GM23248 (cell line): ENCODE data around the gene VPS13D. TPM values are rescaled to one million over a fixed set of nuclear protein-coding genes. Genes with fewer than 3 reads are reported as not detected.

Experiments
- DNase-seq: peaks from one replicate; pipeline ENCODE4 v3.0.0-alpha.2; 2015
- H2AFZ ChIP-seq: fragments of 200-600 bp; sonication (generic); 2 replicates; pipeline ENCODE4 v1.6.1; 2016; ENCODE audit warnings: antibody characterized with exemption
- H3F3A ChIP-seq: fragments of 200-600 bp; sonication (generic); 2 replicates; pipeline ENCODE4 v1.6.1; 2016; ENCODE audit warnings: mild to moderate bottlenecking, antibody characterized with exemption, mixed run types; ENCODE audit not compliant: insufficient read depth
- H3K27ac ChIP-seq: fragments of 200-600 bp; sonication (generic); 2 replicates; pipeline ENCODE4 v1.5.1; 2016; ENCODE audit warnings: mild to moderate bottlenecking
- H3K27me3 ChIP-seq: fragments of 200-600 bp; sonication (generic); replicated peaks from 2 replicates; pipeline ENCODE4 v1.6.1; 2016; ENCODE audit warnings: mild to moderate bottlenecking; ENCODE audit not compliant: insufficient read depth
- H3K36me3 ChIP-seq: fragments of 200-600 bp; sonication (generic); 2 replicates; pipeline ENCODE4 v1.6.1; 2016; ENCODE audit warnings: low read depth, mild to moderate bottlenecking
- H3K4me1 ChIP-seq: fragments of 200-600 bp; sonication (generic); 2 replicates; pipeline ENCODE4 v1.6.1; 2016; ENCODE audit warnings: mild to moderate bottlenecking; ENCODE audit not compliant: insufficient read depth
- H3K4me2 ChIP-seq: fragments of 200-600 bp; sonication (generic); one replicate; pipeline ENCODE4 v1.6.1; 2016; ENCODE audit warnings: mild to moderate bottlenecking; ENCODE audit not compliant: unreplicated experiment
- H3K4me3 ChIP-seq: fragments of 200-600 bp; sonication (generic); 2 replicates; pipeline ENCODE4 v1.5.1; 2016; ENCODE audit warnings: mild to moderate bottlenecking
- H3K79me2 ChIP-seq: fragments of 200-600 bp; sonication (generic); 2 replicates; pipeline ENCODE4 v1.6.1; 2016; ENCODE audit warnings: mild to moderate bottlenecking; ENCODE audit not compliant: insufficient read depth
- H3K9ac ChIP-seq: fragments of 200-600 bp; sonication (generic); 2 replicates; pipeline ENCODE4 v1.6.1; 2016; ENCODE audit warnings: mild to moderate bottlenecking
- H3K9me2 ChIP-seq: fragments of 200-600 bp; sonication (generic); 2 replicates; pipeline ENCODE4 v1.6.1; 2016; ENCODE audit warnings: mixed run types, mild to moderate bottlenecking, moderate library complexity; ENCODE audit not compliant: insufficient read depth
- H3K9me3 ChIP-seq: fragments of 200-600 bp; sonication (generic); one replicate; pipeline ENCODE4 v1.6.1; 2017; ENCODE audit warnings: low read depth
- H4K20me1 ChIP-seq: fragments of 200-600 bp; sonication (generic); 2 replicates; pipeline ENCODE4 v1.6.0; 2016; ENCODE audit not compliant: insufficient read depth
- EZH2 ChIP-seq: fragments of 200-600 bp; sonication (generic); IDR thresholded peaks from 2 replicates; pipeline ENCODE4 v1.6.1; 2018; ENCODE audit warnings: antibody characterized with exemption, mild to moderate bottlenecking; ENCODE audit not compliant: insufficient read depth, poor library complexity, severe bottlenecking
- EZH2phosphoT487 ChIP-seq: fragments of 200-600 bp; sonication (generic); IDR thresholded peaks from 2 replicates; pipeline ENCODE4 v1.6.1; 2018; ENCODE audit warnings: antibody characterized with exemption, moderate library complexity, mild to moderate bottlenecking, low read depth; ENCODE audit not compliant: insufficient read depth
- WGBS, 2 experiments: methylation state at CpG; one replicate each; pipeline ENCODE4 v1.1.6; 2015 to 2017; ENCODE audit warnings: low lambda C conversion rate in 2 of 2, low coverage in 1 of 2; ENCODE audit errors: missing lambda C conversion rate in 2 of 2; 5-methylcytosine and 5-hydroxymethylcytosine counted together
- in situ Hi-C: fragments of 300-500 bp; cut with MboI; formaldehyde crosslinking; loops from 2 replicates; pipeline ENCODE4 v1.15.0; 2020
- polyA plus RNA-seq: library from polyadenylated mRNA; unstranded; fragments of >200 nt; fragmentation: Nextera tagmentation; extraction: Ambion mirVana; gene quantifications from 2 replicates; pipeline ENCODE4 v1.2.1, GENCODE V29; 2016
- total RNA-seq: library from RNA; depleted of rRNA; stranded (reverse); fragments of >200 nt; shearing (Covaris generic); gene quantifications from 2 replicates; pipeline ENCODE4 v1.2.3, GENCODE V29; 2014

The VPS13D gene
- total and polyA plus RNA-seq, 2 experiments from 2014 or later, result 6.8 to 16.4 TPM

GRCh38 chr1:12488666-12489354, 259.0 kb downstream of the VPS13D start:
- in situ Hi-C loops, result no loop called here
- Histone ChIP-seq H3K79me2 (no peaks in the 10 kb centered on the region), H3K9ac (no peak overlapping the region), H3K27me3 (no peaks in the 10 kb centered on the region), H3K9me2 (0 out of 2 replicates have a peak, but pooled peaks cover 6% of the 10 kb centered on the region), H3K4me2 (no peak overlapping the region), H3K9me3 (no peaks in the 10 kb centered on the region), H3K4me3 (no peak overlapping the region), H4K20me1 (no peaks in the 10 kb centered on the region), H2AFZ (no peak overlapping the region), H3K27ac (no peak overlapping the region), H3K36me3 (peaks cover 2% of the 10 kb centered on the region; the same call in 1 of the 2 replicates), H3K4me1 (peaks cover 18% of the 10 kb centered on the region), H3F3A (0 out of 2 replicates have a peak, but pooled peaks cover 7% of the 10 kb centered on the region)
- 94 to 97% methylated on average over 4 of the region's 4 CpGs for WGBS, 2 experiments
- peak; percentile 62 for DNase-seq
- TF ChIP-seq EZH2phosphoT487 (no peak), EZH2 (no peak)

DNA sequence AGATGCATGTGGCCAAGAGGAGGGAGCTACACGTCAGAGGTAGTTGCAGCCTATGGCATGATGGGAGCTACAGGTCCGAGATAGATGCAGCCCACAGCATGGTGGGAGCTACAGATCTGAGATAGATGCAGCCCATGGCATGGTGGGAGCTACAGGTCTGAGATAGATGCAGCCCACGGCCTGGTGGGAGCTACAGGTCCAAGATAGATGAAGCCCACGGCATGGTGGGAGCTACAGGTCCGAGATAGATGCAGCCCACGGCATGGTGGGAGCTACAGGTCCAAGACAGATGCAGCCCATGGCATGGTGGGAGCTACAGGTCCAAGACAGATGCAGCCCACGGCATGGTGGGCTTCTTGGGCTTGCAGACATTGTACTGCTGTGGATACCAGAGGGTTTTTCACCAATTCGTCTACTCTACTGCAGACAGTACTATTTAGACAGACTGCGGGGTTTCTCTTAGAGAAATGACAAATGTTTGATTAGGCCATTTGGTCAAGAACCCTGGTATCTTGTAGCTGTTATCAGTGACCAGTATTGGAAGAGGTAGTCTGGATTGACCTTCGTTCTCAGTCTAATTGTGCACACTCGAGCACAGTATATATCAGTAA, 260.8 kb downstream of the VPS13D start:
- no peaks in the 10 kb centered on the region for H4K20me1 ChIP-seq
- H3K9ac ChIP-seq, result no peak overlapping the region
- H3K4me1 ChIP-seq, result peaks cover 18% of the 10 kb centered on the region
- no peak overlapping the region for H3K27ac ChIP-seq
- H3K9me2 ChIP-seq, result 0 out of 2 replicates have a peak, but pooled peaks cover 6% of the 10 kb centered on the region
- no peaks in the 10 kb centered on the region for H3K9me3 ChIP-seq
- H2AFZ ChIP-seq, result no peak overlapping the region
- 94% methylated on average over 11 of the region's 11 CpGs for WGBS, 2 experiments
- H3K79me2 ChIP-seq, result no peaks in the 10 kb centered on the region
- no peak overlapping the region for H3K4me2 ChIP-seq
- 0 out of 2 replicates have a peak, but pooled peaks cover 7% of the 10 kb centered on the region for H3F3A ChIP-seq
- TF ChIP-seq EZH2 (no peak), EZH2phosphoT487 (no peak)
- 0 out of 2 replicates have a peak, but pooled peaks cover 7% of the 10 kb centered on the region for H3K36me3 ChIP-seq
- H3K27me3 ChIP-seq, result no peaks in the 10 kb centered on the region
- DNase-seq, result no peak
- in situ Hi-C loops, result no loop called here
- H3K4me3 ChIP-seq, result no peak overlapping the region

DNA sequence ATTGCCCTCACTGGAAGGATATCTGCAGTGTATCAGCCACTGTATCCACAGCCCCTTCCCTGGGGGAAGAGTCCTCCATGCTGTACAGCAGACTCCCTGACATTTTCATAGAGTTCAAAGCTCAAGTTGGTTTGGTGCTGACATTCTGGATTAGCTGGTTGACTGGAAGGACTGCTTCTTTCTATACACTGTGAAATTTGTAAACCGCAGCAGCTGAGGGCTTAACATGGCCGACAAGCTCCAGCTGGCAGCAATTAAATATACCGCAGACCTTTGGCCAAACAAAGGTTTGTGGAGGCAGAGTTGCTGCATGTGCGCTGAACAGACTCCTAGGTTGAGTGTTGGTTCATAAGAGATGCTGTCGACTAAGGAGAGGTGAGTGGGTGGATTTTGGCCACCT, 261.8 kb downstream of the VPS13D start:
- in situ Hi-C loops, result no loop called here
- WGBS, 2 experiments, result 64 to 69% methylated on average over 5 of the region's 5 CpGs
- H3K27ac ChIP-seq, result no peak overlapping the region

DNA sequence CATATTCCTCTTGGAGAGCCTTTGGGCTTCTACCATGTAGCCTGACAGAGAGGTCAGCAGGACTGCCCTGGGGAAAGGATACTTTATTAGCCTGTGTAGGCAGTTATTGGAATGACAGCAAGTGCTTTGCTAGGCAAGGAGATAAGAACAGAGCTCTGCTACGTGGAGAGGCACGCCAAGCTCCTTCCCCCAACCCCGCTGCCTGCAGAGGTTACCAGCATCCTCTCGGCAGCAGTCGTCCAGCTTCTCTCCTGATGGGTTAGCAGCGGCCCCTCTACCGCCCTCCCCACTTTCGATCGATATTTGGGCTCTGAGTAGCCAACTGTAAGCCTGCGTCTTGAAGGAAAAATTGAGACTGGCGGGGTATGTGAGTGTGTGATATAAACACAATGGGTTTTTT, 265.9 kb downstream of the VPS13D start:
- H3K4me1 ChIP-seq, result peaks cover 14% of the 10 kb centered on the region; the same call in 1 of the 2 replicates
- no peak overlapping the region for H2AFZ ChIP-seq
- no peak for DNase-seq
- no peaks in the 10 kb centered on the region for H3K9me3 ChIP-seq
- no peaks in the 10 kb centered on the region for H4K20me1 ChIP-seq
- H3K79me2 ChIP-seq, result no peaks in the 10 kb centered on the region
- H3K4me3 ChIP-seq, result no peak overlapping the region
- no peaks in the 10 kb centered on the region for H3K27me3 ChIP-seq
- in situ Hi-C loops, result no loop called here
- TF ChIP-seq EZH2phosphoT487, result no peak
- no peak for TF ChIP-seq EZH2
- no peak overlapping the region for H3K27ac ChIP-seq
- peaks cover 8% of the 10 kb centered on the region; the same call in 1 of the 2 replicates for H3F3A ChIP-seq
- 94 to 96% methylated on average over 11 of the region's 11 CpGs for WGBS, 2 experiments
- no peak overlapping the region for H3K9ac ChIP-seq
- H3K36me3 ChIP-seq, result 0 out of 2 replicates have a peak, but pooled peaks cover 7% of the 10 kb centered on the region
- H3K9me2 ChIP-seq, result no peaks in the 10 kb centered on the region
- no peak overlapping the region for H3K4me2 ChIP-seq

More for the DNA sequence above, 261.8 kb downstream of the VPS13D start:
- Histone ChIP-seq H3K79me2 (no peaks in the 10 kb centered on the region), H3K9me2 (0 out of 2 replicates have a peak, but pooled peaks cover 6% of the 10 kb centered on the region), H3K27me3 (no peaks in the 10 kb centered on the region), H3F3A (0 out of 2 replicates have a peak, but pooled peaks cover 7% of the 10 kb centered on the region), H3K4me1 (peaks cover 8% of the 10 kb centered on the region), H3K36me3 (0 out of 2 replicates have a peak, but pooled peaks cover 7% of the 10 kb centered on the region), H2AFZ (no peak overlapping the region), H3K9ac (no peak overlapping the region), H4K20me1 (no peaks in the 10 kb centered on the region), H3K9me3 (no peaks in the 10 kb centered on the region), H3K4me3 (no peak overlapping the region), H3K4me2 (no peak overlapping the region)
- no peak for TF ChIP-seq EZH2phosphoT487
- no peak for TF ChIP-seq EZH2
- DNase-seq, result no peak
